ENCODE data around the gene CDH3.

DNA sequence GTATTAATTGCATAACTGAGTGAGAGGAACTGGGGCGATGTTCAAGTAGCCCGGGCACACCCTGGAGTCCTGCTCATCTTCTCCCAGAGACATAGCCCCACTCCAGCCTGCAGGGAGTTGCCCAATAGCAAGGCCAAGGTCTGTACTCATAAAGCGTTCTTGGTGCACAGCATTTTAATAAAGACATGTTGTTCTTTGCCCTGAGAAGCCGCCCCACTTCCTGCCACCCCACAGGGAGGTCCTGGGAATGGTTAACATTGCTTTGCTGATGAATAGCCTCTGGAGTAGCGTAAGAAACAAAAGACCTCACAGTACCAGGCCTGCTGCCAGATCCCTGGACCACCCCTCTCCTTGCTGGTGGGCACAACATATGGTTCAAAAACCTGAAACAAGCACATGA, 70.4 kb downstream of the CDH3 start:
- TF ChIP-seq ELK1 (IDR thresholded peaks at IDR 0.05; ENCODE audit: low read depth, low read length) (no peak), EP300 (IDR thresholded peaks at IDR 0.05) (no peak), FOSL2 (IDR thresholded peaks at IDR 0.05) (no peak), FOSL2 (CRISPR knock-in tag; IDR thresholded peaks at IDR 0.05) (no peak), CEBPB (IDR thresholded peaks at IDR 0.05) (no peak), HES2 (IDR thresholded peaks at IDR 0.05) (no peak), RFX5 (IDR thresholded peaks at IDR 0.05) (no peak), MAX (IDR thresholded peaks at IDR 0.05) (no peak), BHLHE40 (IDR thresholded peaks at IDR 0.05; ENCODE audit: low read depth, low read length) (no peak), KDM5A (IDR thresholded peaks at IDR 0.05) (no peak), POLR2AphosphoS2 (conservative IDR thresholded peaks at IDR 0.05; ENCODE audit: low read length) (no peak), RAD21 (conservative IDR thresholded peaks at IDR 0.05 in 1 of 2, IDR thresholded peaks at IDR 0.05 in 1 of 2) (no peak)
- TF ChIP-seq, protein P1, sequence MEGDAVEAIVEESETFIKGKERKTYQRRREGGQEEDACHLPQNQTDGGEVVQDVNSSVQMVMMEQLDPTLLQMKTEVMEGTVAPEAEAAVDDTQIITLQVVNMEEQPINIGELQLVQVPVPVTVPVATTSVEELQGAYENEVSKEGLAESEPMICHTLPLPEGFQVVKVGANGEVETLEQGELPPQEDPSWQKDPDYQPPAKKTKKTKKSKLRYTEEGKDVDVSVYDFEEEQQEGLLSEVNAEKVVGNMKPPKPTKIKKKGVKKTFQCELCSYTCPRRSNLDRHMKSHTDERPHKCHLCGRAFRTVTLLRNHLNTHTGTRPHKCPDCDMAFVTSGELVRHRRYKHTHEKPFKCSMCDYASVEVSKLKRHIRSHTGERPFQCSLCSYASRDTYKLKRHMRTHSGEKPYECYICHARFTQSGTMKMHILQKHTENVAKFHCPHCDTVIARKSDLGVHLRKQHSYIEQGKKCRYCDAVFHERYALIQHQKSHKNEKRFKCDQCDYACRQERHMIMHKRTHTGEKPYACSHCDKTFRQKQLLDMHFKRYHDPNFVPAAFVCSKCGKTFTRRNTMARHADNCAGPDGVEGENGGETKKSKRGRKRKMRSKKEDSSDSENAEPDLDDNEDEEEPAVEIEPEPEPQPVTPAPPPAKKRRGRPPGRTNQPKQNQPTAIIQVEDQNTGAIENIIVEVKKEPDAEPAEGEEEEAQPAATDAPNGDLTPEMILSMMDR (IDR thresholded peaks at IDR 0.05), result no peak
- TF ChIP-seq, protein P2, sequence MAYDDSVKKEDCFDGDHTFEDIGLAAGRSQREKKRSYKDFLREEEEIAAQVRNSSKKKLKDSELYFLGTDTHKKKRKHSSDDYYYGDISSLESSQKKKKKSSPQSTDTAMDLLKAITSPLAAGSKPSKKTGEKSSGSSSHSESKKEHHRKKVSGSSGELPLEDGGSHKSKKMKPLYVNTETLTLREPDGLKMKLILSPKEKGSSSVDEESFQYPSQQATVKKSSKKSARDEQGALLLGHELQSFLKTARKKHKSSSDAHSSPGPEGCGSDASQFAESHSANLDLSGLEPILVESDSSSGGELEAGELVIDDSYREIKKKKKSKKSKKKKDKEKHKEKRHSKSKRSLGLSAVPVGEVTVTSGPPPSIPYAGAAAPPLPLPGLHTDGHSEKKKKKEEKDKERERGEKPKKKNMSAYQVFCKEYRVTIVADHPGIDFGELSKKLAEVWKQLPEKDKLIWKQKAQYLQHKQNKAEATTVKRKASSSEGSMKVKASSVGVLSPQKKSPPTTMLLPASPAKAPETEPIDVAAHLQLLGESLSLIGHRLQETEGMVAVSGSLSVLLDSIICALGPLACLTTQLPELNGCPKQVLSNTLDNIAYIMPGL (CRISPR knock-in tag; IDR thresholded peaks at IDR 0.05; ENCODE audit: borderline replicate concordance), result no peak
- TF ChIP-seq, protein P3, sequence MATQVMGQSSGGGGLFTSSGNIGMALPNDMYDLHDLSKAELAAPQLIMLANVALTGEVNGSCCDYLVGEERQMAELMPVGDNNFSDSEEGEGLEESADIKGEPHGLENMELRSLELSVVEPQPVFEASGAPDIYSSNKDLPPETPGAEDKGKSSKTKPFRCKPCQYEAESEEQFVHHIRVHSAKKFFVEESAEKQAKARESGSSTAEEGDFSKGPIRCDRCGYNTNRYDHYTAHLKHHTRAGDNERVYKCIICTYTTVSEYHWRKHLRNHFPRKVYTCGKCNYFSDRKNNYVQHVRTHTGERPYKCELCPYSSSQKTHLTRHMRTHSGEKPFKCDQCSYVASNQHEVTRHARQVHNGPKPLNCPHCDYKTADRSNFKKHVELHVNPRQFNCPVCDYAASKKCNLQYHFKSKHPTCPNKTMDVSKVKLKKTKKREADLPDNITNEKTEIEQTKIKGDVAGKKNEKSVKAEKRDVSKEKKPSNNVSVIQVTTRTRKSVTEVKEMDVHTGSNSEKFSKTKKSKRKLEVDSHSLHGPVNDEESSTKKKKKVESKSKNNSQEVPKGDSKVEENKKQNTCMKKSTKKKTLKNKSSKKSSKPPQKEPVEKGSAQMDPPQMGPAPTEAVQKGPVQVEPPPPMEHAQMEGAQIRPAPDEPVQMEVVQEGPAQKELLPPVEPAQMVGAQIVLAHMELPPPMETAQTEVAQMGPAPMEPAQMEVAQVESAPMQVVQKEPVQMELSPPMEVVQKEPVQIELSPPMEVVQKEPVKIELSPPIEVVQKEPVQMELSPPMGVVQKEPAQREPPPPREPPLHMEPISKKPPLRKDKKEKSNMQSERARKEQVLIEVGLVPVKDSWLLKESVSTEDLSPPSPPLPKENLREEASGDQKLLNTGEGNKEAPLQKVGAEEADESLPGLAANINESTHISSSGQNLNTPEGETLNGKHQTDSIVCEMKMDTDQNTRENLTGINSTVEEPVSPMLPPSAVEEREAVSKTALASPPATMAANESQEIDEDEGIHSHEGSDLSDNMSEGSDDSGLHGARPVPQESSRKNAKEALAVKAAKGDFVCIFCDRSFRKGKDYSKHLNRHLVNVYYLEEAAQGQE (IDR thresholded peaks at IDR 0.05), result no peak
